ENCODE data around the gene RYR2.
"Not testable (repeated sequence)": the region's sequence is repeated elsewhere in the genome, so short reads cannot be mapped to it uniquely, and the experiment has no call there.

Gene RYR2

DNA sequence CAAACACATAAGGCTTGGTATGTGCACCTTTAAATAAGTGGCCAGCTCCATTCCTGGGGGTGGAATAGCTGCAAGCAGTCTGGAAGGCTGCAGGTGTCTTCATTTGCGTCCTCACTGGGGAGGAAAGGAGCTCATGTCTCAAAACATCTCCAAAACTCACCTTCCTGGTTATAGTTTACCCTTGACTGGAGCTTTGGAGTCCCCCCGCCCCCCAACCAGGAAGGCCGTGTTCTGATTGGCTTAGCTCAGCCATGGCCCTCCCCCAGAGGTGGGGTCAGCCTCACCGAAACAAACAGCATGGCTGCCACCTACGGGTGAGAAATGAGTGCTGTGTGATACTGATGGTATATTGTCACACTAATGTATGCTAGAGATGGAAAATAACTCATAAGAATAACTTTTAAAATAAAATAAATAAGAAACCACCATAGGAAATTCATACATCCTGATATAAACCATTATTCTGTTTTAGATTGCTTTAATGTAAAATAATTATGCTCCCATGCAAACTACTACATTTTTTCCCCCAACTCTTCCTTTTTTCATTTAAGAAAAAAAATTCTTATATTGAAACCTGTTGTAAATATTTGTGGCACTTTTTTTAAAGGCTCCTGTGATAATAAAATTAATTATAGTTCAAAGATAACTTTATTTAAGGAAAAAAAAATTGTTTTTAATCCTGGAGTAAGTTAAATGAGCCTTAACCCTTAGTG lies 757.9 kb downstream of the RYR2 start:
- H3K4me1 ChIP-seq (ENCODE audit: control insufficient read depth, insufficient read depth, low read length): no peaks in the 10 kb centered on the region
- H3K4me3 ChIP-seq (ENCODE audit: low read length): no peak overlapping the region
- no peaks in the 10 kb centered on the region for H3K9me3 ChIP-seq (ENCODE audit: control insufficient read depth, insufficient read depth, low read length)
- WGBS (ENCODE audit: insufficient coverage, insufficient read length): no CpG with 5 or more reads among the region's 5 CpGs
- H3K36me3 ChIP-seq (ENCODE audit: control insufficient read depth, insufficient read depth, low read length): no peaks in the 10 kb centered on the region
- DNase-seq (ENCODE audit: low read depth, low spot score): peak; percentile 52
- no peak overlapping the region for H3K27ac ChIP-seq (ENCODE audit: low read length)
- H3K27me3 ChIP-seq (ENCODE audit: control insufficient read depth, insufficient read depth, low read length): no peaks in the 10 kb centered on the region

GRCh38 chr1:237804516-237804915 lies 762.5 kb downstream of the RYR2 start:
- no peak overlapping the region for H3K4me3 ChIP-seq (ENCODE audit: low read length)
- H3K4me1 ChIP-seq (ENCODE audit: control insufficient read depth, insufficient read depth, low read length): no peaks in the 10 kb centered on the region
- no peak for DNase-seq (ENCODE audit: low read depth, low spot score)
- no peaks in the 10 kb centered on the region for H3K27me3 ChIP-seq (ENCODE audit: control insufficient read depth, insufficient read depth, low read length)
- no peaks in the 10 kb centered on the region for H3K36me3 ChIP-seq (ENCODE audit: control insufficient read depth, insufficient read depth, low read length)
- H3K27ac ChIP-seq (ENCODE audit: low read length): no peak overlapping the region
- no peaks in the 10 kb centered on the region for H3K9me3 ChIP-seq (ENCODE audit: control insufficient read depth, insufficient read depth, low read length)
- no CpG with 5 or more reads among the region's 3 CpGs for WGBS (ENCODE audit: insufficient coverage, insufficient read length)

DNA sequence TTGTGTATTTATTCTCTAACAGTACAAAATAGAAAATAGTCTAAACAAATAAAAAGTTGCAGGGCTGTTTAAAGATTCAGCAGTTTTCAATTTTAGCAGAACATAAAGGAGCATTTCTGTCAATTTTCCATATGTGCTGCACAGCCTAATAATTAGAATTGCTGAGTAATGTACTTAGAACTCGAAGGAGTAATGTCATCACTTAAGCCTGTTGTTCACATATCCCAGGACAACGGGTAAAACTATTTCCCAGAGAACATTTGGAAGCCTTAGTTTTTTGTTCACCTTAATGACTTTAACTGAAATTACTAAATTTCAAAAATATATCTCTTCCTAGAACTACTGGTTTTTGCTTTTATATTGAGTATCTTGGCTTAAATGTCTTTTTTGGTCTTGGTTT lies 767.1 kb downstream of the RYR2 start:
- no peaks in the 10 kb centered on the region for H3K27me3 ChIP-seq (ENCODE audit: control insufficient read depth, insufficient read depth, low read length)
- no CpG with 5 or more reads among the region's 2 CpGs for WGBS (ENCODE audit: insufficient coverage, insufficient read length)
- no peaks in the 10 kb centered on the region for H3K36me3 ChIP-seq (ENCODE audit: control insufficient read depth, insufficient read depth, low read length)

GRCh38 chr1:237811633-237812032 lies 769.6 kb downstream of the RYR2 start:
- Histone ChIP-seq H3K4me1 (ENCODE audit: control insufficient read depth, insufficient read depth, low read length) (no peaks in the 10 kb centered on the region), H3K27ac (ENCODE audit: low read length) (no peak overlapping the region), H3K36me3 (ENCODE audit: control insufficient read depth, insufficient read depth, low read length) (no peaks in the 10 kb centered on the region), H3K27me3 (ENCODE audit: control insufficient read depth, insufficient read depth, low read length) (no peaks in the 10 kb centered on the region), H3K4me3 (ENCODE audit: low read length) (no peak overlapping the region), H3K9me3 (ENCODE audit: control insufficient read depth, insufficient read depth, low read length) (no peaks in the 10 kb centered on the region)
- WGBS (ENCODE audit: insufficient coverage, insufficient read length): no CpG with 5 or more reads among the region's 5 CpGs
- no peak for DNase-seq (ENCODE audit: low read depth, low spot score)

More for the DNA sequence above, 767.1 kb downstream of the RYR2 start:
- Histone ChIP-seq H3K9me3 (ENCODE audit: control insufficient read depth, insufficient read depth, low read length) (no peaks in the 10 kb centered on the region), H3K4me3 (ENCODE audit: low read length) (no peak overlapping the region), H3K4me1 (ENCODE audit: control insufficient read depth, insufficient read depth, low read length) (no peaks in the 10 kb centered on the region), H3K27ac (ENCODE audit: low read length) (no peak overlapping the region)
- DNase-seq (ENCODE audit: low read depth, low spot score): no peak

DNA sequence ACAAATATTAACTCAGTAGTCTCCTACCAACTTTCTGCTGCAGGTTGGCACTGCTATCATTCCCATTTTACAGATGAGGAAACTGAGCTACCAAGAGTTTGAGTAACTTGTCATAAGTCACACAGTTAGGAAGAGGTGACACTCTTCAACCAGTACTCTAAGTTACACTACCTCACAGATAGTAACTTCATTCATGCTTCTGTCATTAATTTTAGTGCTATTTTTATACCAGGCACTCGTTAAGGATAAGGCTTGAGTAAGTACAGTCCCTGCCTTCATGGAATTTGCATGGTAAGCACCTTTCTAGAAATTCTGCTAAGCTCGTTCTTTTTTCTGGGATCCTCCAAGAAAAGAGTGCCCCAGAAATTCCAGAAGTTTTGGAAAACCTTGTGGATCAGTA lies 770.1 kb downstream of the RYR2 start:
- Histone ChIP-seq H3K27ac (ENCODE audit: low read length) (no peak overlapping the region), H3K36me3 (ENCODE audit: control insufficient read depth, insufficient read depth, low read length) (no peaks in the 10 kb centered on the region), H3K9me3 (ENCODE audit: control insufficient read depth, insufficient read depth, low read length) (no peaks in the 10 kb centered on the region), H3K27me3 (ENCODE audit: control insufficient read depth, insufficient read depth, low read length) (no peaks in the 10 kb centered on the region), H3K4me1 (ENCODE audit: control insufficient read depth, insufficient read depth, low read length) (no peaks in the 10 kb centered on the region), H3K4me3 (ENCODE audit: low read length) (no peak overlapping the region)
- no peak for DNase-seq (ENCODE audit: low read depth, low spot score)
- no CpG with 5 or more reads among the region's 2 CpGs for WGBS (ENCODE audit: insufficient coverage, insufficient read length)

- Histone ChIP-seq H3K27ac (ENCODE audit: low read length) (no peak overlapping the region), H3K36me3 (ENCODE audit: control insufficient read depth, insufficient read depth, low read length) (no peaks in the 10 kb centered on the region), H3K27me3 (ENCODE audit: control insufficient read depth, insufficient read depth, low read length) (no peaks in the 10 kb centered on the region), H3K4me1 (ENCODE audit: control insufficient read depth, insufficient read depth, low read length) (no peaks in the 10 kb centered on the region), H3K4me3 (ENCODE audit: low read length) (no peak overlapping the region), H3K9me3 (ENCODE audit: control insufficient read depth, insufficient read depth, low read length) (no peaks in the 10 kb centered on the region)
- no CpG with 5 or more reads among the region's 5 CpGs for WGBS (ENCODE audit: insufficient coverage, insufficient read length)
- DNase-seq (ENCODE audit: low read depth, low spot score): no peak
Observed at GRCh38 chr1:237814319-237814924, 772.4 kb downstream of the RYR2 start.

DNA sequence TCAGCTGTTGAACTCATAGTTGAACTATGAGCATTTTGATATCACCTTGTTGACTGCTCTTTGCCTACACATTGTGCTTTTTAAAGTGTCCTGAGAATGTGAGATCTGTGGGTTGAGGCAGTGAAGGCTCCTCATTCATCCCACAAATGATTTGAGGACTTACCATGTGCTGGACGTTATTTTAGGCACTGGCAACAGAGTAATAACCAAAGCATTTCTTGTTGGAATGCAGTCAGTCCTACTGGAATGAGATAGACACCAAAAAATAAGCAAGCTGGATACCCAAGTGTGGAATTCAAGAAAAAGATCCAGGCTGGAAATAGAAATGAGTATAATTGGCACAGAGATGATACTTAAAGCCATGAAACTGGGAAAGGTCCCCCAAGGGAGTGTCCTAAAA lies 775.3 kb downstream of the RYR2 start:
- H3K27me3 ChIP-seq (ENCODE audit: control insufficient read depth, insufficient read depth, low read length): no peaks in the 10 kb centered on the region
- H3K4me3 ChIP-seq (ENCODE audit: low read length): no peak overlapping the region
- DNase-seq (ENCODE audit: low read depth, low spot score): no peak
- H3K27ac ChIP-seq (ENCODE audit: low read length): no peak overlapping the region
- H3K9me3 ChIP-seq (ENCODE audit: control insufficient read depth, insufficient read depth, low read length): no peaks in the 10 kb centered on the region
- no peaks in the 10 kb centered on the region for H3K36me3 ChIP-seq (ENCODE audit: control insufficient read depth, insufficient read depth, low read length)
- WGBS (ENCODE audit: insufficient coverage, insufficient read length): no CpG with 5 or more reads among the region's 1 CpG
- no peaks in the 10 kb centered on the region for H3K4me1 ChIP-seq (ENCODE audit: control insufficient read depth, insufficient read depth, low read length)

GRCh38 chr1:237820634-237821033 lies 778.6 kb downstream of the RYR2 start:
- H3K27ac ChIP-seq (ENCODE audit: low read length); H3K4me3 ChIP-seq (ENCODE audit: low read length); DNase-seq (ENCODE audit: low read depth, low spot score); H3K9me3 ChIP-seq (ENCODE audit: control insufficient read depth, insufficient read depth, low read length); H3K36me3 ChIP-seq (ENCODE audit: control insufficient read depth, insufficient read depth, low read length); H3K4me1 ChIP-seq (ENCODE audit: control insufficient read depth, insufficient read depth, low read length); H3K27me3 ChIP-seq (ENCODE audit: control insufficient read depth, insufficient read depth, low read length): not testable (repeated sequence)
- no CpG with 5 or more reads among the region's 9 CpGs for WGBS (ENCODE audit: insufficient coverage, insufficient read length)

DNA sequence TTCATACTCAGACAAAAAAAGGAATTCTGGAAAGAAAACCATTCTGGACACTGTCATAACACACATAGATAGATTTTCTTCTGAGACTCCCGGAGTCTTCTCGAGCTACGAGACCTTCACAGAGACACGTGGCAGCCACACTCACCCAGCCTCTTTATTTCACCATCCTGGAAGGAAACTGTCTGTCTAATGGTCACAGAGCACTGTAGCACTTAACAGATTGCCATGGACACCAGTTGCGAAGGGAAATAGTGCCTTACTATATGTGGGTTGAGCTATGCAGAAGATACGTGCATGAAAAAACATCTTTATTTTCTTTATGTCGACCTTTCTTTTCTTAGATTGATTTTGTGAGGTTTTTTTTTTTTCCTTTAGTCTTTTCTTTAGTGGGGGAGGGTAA lies 790.9 kb downstream of the RYR2 start:
- no peaks in the 10 kb centered on the region for H3K4me1 ChIP-seq (ENCODE audit: control insufficient read depth, insufficient read depth, low read length)
- no peak overlapping the region for H3K27ac ChIP-seq (ENCODE audit: low read length)
- no CpG with 5 or more reads among the region's 7 CpGs for WGBS (ENCODE audit: insufficient coverage, insufficient read length)
- no peaks in the 10 kb centered on the region for H3K27me3 ChIP-seq (ENCODE audit: control insufficient read depth, insufficient read depth, low read length)
- H3K4me3 ChIP-seq (ENCODE audit: low read length): no peak overlapping the region
- no peaks in the 10 kb centered on the region for H3K36me3 ChIP-seq (ENCODE audit: control insufficient read depth, insufficient read depth, low read length)
- no peaks in the 10 kb centered on the region for H3K9me3 ChIP-seq (ENCODE audit: control insufficient read depth, insufficient read depth, low read length)
- DNase-seq (ENCODE audit: low read depth, low spot score): no peak

DNA sequence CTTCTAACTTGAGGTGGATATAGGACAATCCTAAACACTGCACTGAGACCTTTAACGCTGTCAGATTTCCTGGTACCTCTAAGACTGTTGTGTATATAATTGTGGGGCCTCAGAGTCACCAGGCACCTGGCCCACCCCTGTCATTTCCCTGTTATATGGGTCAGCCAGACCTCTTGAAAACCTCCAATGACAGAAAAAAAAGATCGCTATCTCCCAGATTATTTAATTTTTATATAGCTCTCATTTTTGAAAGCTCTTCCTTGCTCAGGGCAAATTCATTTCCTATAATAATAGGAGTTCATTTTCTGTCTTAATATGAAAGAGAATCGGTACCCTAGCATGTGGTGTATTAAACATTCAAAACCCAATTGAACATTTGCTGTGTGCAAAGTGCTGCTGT lies 792.1 kb downstream of the RYR2 start:
- WGBS (ENCODE audit: insufficient coverage, insufficient read length): no CpG with 5 or more reads among the region's 3 CpGs
- H3K36me3 ChIP-seq (ENCODE audit: control insufficient read depth, insufficient read depth, low read length): no peaks in the 10 kb centered on the region
- H3K27ac ChIP-seq (ENCODE audit: low read length): no peak overlapping the region
- no peaks in the 10 kb centered on the region for H3K4me1 ChIP-seq (ENCODE audit: control insufficient read depth, insufficient read depth, low read length)
- no peak overlapping the region for H3K4me3 ChIP-seq (ENCODE audit: low read length)
- H3K9me3 ChIP-seq (ENCODE audit: control insufficient read depth, insufficient read depth, low read length): no peaks in the 10 kb centered on the region
- no peaks in the 10 kb centered on the region for H3K27me3 ChIP-seq (ENCODE audit: control insufficient read depth, insufficient read depth, low read length)
- no peak for DNase-seq (ENCODE audit: low read depth, low spot score)

GRCh38 chr1:237834461-237834860 lies 792.5 kb downstream of the RYR2 start:
- Histone ChIP-seq H3K27me3 (ENCODE audit: control insufficient read depth, insufficient read depth, low read length) (no peaks in the 10 kb centered on the region), H3K4me3 (ENCODE audit: low read length) (no peak overlapping the region), H3K27ac (ENCODE audit: low read length) (no peak overlapping the region), H3K9me3 (ENCODE audit: control insufficient read depth, insufficient read depth, low read length) (no peaks in the 10 kb centered on the region), H3K36me3 (ENCODE audit: control insufficient read depth, insufficient read depth, low read length) (no peaks in the 10 kb centered on the region), H3K4me1 (ENCODE audit: control insufficient read depth, insufficient read depth, low read length) (no peaks in the 10 kb centered on the region)
- DNase-seq (ENCODE audit: low read depth, low spot score): no peak
- WGBS (ENCODE audit: insufficient coverage, insufficient read length): no CpG with 5 or more reads among the region's 3 CpGs

All from iPS DF 6.9 (cell line).